GF-D8 (cell line): Measurements from ENCODE around the gene RAB27A.

Experiments
- DNase-seq: peaks from one replicate; lab custom pipeline; 2025; lab: John Stamatoyannopoulos, UW

RAB27A gene

DNA sequence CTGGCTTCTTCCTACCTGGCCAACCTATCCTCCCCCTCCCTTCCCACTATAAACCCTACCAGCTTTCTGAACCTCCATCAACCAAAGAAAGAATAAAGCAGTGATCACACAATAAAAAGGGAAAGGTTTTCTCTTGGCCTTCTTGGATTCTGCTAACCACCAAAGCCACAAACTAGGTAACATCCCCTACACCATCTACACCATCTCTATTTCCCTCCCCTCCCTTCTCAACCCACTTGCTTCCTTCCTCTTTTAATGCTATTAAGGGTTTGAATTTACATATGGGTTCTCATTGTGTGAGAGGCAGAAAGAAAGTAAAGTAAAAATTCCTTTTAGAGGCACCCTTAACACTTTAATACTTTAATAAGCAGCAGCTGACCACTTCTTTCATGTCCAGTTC is 67.0 kb downstream of the RAB27A start:
- DNase-seq = peak; percentile 71

DNA sequence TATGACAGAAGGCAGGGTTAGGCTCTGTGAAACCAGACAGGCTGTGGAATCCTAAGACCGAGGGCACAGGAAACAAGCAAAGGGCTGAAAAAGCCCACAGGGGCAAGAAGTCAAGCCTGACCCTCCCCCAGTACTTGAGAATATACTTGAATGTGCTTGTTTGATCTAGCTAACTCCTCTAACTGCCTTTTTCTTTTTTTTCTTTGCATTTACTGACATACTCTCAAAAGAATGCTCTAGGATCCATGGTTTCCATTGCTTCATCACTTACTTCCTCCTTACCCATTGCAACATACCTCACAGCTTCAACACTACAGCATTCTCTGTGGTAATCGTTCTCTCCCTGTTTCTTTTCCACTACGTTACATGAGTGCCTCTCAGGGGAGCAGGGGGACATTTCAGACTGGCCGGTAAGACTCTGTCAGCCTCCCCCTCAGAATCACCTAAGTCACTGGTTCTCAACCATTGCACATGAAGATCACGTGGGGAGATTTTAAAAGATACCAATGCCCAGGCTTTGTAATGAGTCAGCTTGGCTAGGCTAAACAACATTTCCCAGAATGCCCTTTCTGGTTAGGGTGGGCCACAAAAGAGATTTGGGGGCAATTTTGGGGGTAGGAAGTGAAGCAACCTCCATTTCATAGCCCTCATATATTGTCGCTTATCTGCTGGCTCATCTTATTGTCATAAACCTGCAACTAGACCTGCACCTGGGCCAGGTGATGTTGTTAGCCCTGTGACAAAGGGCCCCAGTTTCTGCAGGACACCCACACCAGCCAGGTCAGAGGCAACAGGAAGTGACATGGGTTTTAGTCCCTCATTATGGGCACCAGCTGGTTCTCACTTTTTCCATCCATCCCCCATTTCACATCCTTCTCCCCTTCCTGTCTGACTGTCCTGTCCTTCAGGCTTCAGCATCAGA is 68.3 kb downstream of the RAB27A start:
- peak; percentile 92 for DNase-seq

DNA sequence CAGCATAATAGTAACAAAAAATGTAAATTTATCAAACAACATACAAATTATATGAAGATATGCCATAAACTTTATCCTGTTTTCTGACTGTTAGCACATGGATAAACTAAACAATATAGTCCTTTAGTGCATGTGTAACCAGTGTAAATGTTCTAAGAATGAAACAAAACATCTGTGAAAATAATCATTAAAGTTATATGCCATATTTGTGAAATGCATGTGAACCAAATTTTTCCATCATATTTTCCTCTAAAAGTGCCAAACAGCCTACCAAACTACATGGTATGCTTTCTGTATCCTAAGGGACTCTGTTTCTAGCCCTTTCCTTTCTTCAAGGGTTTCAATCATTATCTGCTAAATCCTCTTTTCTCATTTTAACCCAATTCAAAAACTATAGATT is 69.0 kb downstream of the RAB27A start:
- DNase-seq = no peak

DNA sequence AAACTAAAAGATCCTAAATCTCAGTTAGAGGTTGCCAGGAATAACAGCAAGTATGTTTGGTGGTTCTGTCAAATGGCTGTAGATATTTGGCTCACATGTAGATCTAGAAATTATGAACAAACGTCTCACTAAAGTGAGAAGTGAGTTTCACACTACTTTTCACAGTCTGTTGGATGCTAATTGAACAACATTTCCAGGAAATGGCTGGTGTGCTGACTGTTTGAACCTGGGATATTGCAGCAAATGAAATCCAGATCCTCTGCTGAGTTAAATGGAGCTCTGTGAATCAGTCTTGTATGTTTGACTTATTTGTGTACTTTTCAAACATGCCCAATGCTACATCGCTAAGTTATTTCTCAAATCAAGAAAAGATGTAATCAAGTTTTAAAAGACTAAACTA is 71.6 kb downstream of the RAB27A start:
- DNase-seq = peak; percentile 2

DNA sequence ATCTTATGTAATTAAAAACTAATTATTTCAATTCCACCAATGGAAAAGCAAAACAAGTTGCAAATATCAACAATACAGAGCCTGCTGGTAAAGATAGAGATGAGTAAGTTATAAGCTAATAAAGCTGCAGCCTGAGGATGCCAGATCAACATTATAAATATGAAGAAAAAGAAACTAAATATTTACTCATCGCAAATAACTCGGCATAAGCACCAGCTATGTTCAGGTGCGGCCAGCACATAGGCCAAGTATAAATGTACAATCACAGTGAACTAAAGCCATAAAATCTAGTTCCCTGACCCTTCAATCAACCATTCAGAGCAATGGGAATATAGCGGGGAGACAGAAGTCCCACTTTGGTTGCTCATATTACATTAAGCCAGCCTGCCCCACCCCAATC is 85.1 kb downstream of the RAB27A start:
- no peak for DNase-seq

DNA sequence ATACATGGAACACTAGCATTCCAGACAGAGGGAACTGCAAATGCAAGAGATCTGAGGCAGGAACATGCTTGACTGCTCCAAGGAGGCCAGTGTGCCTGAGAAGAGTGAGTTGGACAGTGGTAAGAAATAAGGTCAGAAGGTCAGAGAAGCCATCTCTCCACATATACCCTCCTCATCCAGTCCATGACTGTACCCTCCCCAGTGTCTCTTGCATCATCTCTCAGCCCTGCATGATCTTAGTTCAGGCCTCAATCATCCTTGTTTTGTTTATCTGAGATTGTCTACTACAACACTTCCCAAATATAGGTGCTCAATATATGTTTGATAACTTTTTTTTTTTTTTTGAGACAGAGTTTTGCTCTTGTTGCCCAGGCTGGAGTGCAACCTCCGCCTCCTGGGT is 87.4 kb downstream of the RAB27A start:
- no peak for DNase-seq

- no peak for DNase-seq
Measured at GRCh38 chr15:55198706-55199105, 90.9 kb downstream of the RAB27A start.

DNA sequence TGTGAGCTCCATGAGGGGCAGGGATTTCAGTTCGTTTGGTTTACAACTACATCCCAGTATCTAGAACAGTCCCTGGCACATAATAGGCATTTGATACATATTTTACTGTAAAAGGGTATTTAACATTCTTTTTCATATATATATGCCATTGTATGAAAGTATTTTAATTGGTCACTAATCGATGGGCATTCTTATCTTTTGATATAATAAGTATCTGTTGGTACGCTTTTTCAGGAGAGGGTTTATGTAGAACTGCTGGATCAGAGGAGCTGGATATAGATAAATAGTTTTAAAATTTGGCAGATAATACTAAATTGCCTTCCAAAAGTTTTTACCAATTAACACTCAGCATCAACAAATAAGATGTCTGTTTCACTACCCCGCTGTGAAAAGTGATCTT is 91.9 kb downstream of the RAB27A start:
- no peak for DNase-seq

DNA sequence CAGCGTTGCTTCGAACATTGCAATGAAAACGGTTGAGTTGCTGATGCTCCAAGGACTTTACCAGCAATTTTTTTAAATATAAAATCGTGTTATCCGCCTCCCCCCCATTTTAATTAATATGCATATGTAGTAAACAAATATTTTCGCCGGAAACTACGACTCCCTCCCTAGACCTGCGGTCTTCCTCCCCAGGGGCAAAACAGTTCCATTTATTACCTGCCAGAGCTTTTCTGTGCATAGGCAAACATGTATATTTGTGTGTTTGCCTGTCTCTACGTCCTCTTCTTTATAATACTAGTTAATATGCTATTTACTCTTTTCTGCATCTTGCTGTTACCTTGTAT is 92.3 kb downstream of the RAB27A start:
- no peak for DNase-seq

- DNase-seq = peak; percentile 84
Measured at GRCh38 chr15:55196458-55197361, 92.9 kb downstream of the RAB27A start, which contains the start of gene RSL24D1. Gene RSL24D1 (minus strand): TSS chr15:55196941. CDS start chr15:55196890, 51 bp downstream.

DNA sequence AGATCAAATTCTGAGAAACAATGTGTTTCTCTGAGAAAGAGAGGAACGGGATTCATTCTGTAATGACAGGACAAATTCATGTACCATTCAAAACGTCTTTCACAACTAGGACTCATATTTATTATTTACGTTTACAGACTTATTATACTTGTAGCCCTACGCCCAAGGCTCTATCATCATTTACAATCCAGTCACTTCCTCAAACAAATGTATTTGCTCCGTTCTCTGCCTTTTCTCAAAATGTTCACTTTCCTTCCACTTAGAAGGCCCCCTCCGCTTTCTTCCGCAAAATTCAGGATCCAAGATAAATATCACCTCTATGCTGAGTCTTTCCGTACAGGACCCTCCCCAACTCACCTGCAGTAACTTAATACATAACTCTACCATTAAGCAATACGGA is 93.6 kb downstream of the RAB27A start:
- DNase-seq = peak; percentile 0

- peak; percentile 0 for DNase-seq
Measured at GRCh38 chr15:55194256-55194655, 95.4 kb downstream of the RAB27A start.

DNA sequence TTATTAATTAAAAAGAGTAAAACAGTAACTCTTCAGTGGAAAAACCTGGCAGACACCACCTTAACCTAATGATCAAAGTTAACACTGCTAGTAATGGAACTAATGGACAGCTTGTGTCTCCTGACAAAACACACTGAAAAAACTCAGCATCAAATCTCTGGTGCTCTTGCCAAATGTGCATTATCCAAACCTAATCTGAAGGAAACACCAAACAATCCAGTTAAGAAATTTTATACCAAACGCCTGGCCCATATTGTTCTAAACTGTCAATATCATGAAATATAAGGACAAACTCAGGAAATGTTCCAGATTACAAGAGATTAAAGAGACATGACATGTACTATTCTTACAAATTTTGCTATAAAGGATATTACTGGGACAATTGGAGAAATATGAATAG is 103.3 kb downstream of the RAB27A start:
- DNase-seq = no peak

GRCh38 chr15:55183679-55184078 is 105.9 kb downstream of the RAB27A start:
- DNase-seq = no peak

DNA sequence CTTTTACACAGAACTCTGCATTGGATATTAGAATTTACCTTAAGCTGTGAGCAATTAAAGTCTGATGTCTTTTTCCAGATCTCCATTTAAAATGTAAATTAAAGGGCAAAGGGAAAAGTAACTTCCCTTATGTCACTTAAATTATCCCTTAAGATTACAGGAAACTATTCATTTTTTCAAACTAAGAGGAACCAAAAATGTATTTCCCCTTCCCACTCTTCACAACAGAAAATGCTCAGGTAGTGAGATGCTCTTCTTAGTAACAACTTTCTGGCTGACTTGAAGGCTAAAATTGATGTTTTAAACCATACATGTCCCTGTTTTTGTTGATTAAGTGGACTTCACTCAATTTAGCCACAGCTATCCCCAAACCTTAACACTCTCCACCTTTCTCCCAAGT is 110.5 kb downstream of the RAB27A start:
- DNase-seq = no peak

GRCh38 chr15:55170361-55170760 is 119.3 kb downstream of the RAB27A start:
- DNase-seq = no peak

DNA sequence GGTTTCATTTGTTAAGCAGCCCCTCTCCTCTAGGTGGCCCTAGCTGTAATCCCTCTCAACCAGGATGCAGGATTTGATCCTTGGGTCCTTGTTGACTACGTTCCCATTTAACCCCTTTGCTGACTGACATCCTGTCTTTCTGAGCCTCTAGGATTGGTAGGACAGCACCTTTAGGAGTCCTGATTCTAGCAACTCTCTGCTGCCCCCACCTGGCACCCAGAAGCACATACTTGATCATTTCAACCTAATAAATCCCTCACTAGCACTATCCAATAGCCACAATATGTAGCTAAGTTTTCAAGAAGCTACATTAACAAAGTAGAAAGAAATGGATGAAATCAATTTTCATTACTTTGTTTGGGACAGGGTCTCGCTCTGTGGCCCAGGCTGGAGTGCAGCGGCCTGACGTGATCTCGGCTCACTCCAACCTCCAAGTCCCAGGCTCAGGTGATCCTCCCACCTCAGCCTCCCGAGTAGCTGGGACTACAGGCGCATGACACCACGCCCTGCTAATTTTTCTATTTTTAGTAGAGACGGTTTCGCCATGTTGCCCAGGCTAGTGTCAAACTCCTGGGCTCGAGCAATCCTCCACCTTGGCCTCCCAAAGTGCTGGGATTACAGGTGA is 121.2 kb downstream of the RAB27A start:
- DNase-seq = peak; percentile 1

DNA sequence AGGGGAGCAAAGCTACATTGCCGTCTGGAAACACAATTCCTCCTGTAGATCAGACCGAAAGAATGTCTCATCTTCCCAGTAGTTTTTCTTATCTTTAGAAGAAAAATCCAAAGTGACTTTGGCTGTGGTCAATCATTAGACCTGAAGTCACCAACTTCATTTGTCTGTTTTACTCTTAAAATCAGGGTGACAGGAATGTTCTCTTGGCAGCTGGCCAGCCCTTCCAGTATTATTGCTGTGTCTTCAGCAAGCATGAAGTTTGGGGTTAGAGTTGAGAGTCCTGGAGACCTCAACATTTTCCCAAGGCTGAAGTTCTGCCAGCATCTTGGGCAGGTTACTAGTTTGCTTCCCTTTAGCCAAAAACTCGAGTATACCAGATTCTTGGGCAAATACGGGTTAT is 125.3 kb downstream of the RAB27A start:
- no peak for DNase-seq
